HG03378 (cell line): ENCODE data around the gene SYT3.
"Not testable (repeated sequence)": the region's sequence is repeated elsewhere in the genome, so short reads cannot be mapped to it uniquely, and the experiment has no call there.

Experiments
- ATAC-seq: cut with Tn5 transposase; IDR thresholded peaks from one replicate; pipeline ENCODE4 v1.9.1; 2021; ENCODE audit warnings: mild to moderate bottlenecking, moderate library complexity; ENCODE audit not compliant: unreplicated experiment

The SYT3 gene

GRCh38 chr19:50604264-50605073 is 35.2 kb downstream of the SYT3 start:
- ATAC-seq = not testable (repeated sequence)

DNA sequence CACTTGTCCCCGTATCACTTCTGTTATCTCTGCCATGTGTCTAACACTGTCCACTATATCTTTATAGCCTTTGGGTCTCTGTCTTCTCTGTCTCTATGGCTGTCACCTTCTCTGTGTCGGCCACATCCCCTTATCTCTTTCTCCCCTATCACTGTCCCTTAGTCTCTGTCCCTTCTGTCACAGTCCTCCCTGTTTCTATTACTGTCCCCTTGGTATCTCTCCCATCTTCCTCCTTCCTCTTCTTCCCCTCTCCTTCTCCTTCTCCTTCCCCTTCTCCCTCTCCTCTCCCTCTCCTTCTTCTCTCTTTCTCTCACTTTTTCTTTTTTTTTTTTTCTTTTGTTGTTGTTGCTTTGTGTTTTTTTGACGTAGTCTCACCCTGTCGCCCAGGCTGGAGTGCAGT is 36.7 kb downstream of the SYT3 start:
- no peak for ATAC-seq

DNA sequence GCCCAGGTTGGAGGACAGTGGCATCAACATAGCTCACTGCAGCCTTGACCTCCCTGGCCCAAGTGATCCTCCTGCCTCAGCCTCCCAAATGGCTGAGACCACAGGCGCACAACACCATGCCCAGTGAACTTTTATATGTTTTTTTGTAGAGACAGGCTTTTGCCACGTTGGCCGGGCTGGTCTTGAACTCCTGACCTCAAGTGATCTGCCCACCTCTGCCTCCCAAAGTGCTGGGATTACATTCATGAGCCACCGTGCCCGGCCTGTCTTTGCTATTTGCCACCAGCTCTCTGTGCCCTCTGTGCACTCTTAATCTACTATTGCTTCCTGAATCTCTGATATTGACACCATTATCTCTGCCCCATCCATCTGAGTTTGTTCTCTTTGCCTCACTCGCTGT is 37.2 kb downstream of the SYT3 start:
- ATAC-seq = no peak

DNA sequence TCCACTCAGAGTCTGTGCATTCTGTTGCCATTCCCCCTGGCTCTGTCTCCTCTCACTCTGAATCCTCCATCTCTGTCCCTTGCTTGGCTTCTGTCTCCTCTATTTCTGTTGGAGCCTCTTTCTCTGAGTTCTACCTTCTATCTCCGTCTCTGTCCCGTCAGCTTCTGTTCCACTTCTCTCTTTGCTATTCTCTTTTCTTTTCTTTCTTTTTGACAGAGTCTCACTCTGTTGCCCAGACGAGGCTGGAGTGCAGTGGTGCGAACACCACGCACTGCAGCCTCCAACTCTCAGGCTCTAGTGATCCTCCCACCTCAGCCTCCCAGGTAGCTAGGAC is 37.6 kb downstream of the SYT3 start:
- no peak for ATAC-seq

GRCh38 chr19:50601407-50602088 is 38.1 kb downstream of the SYT3 start:
- no peak for ATAC-seq

GRCh38 chr19:50599427-50599826 is 40.3 kb downstream of the SYT3 start:
- ATAC-seq = no peak

GRCh38 chr19:50590191-50590590 is 49.5 kb downstream of the SYT3 start:
- no peak for ATAC-seq

DNA sequence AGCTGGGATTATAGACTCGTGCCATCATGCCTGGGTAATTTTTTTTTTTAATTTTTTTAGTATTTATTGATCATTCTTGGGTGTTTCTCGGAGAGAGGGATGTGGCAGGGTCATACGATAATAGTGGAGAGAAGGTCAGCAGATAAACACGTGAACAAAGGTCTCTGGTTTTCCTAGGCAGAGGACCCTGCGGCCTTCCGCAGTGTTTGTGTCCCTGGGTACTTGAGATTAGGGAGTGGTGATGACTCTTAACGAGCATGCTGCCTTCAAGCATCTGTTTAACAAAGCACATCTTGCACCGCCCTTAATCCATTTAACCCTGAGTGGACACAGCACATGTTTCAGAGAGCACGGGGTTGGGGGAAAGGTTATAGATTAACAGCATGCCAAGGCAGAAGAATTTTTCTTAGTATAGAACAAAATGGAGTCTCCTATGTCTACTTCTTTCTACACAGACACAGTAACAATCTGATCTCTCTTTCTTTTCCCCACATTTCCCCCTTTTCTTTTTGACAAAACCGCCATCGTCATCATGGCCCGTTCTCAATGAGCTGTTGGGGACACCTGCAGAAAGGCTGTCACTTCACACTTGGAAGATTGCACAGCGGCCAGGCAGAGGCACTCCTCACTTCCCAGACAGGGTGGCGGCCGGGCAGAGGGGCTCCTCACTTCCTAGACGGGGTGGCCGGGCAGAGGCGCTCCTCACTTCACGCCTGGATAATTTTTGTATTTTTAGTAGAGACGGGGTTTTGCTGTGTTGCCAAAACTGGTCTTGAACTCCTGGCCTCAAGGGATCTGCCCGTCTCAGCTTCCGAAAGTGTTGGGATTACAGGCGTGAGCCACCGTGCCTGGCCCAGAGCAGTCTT is 57.7 kb downstream of the SYT3 start:
- not testable (repeated sequence) for ATAC-seq

GRCh38 chr19:50580970-50581634 is 58.6 kb downstream of the SYT3 start:
- no peak for ATAC-seq

- ATAC-seq = no peak
Measured at GRCh38 chr19:50580240-50580639, 59.4 kb downstream of the SYT3 start.

GRCh38 chr19:50576769-50577168 is 62.9 kb downstream of the SYT3 start:
- ATAC-seq = not testable (repeated sequence)

DNA sequence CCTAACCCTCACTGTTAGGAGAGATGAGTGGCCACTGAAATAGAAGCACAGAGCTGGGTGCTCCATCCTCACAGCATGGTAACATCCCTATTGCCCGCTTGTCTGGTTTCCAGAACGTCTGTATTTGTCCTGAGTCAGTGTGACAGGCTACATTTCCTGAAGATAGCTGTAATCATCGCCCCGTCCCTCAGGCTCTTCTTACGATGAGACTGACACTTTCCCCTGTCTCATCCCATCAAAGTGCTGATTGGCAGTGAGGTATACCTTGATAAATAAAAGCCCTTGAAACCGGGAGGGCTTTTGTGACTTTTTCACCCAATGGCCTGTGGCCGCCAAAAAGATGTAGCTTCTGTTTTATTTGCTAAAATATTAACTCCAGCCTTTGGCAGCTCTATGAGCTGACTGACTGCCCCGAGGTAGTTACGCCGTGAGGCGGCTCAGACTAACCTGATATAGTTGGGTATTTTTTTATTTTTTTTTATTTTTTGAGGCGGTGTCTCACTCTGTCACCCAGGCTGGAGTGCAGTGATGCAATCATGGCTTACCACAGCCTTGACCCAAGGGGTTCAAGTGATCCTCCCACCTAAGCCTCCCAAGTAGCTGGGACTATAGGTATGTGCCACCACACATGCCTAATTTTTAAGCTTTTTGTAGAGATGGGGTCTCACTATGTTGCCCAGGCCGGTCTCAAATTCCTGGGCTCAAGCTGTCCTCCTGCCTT is 65.8 kb downstream of the SYT3 start:
- no peak for ATAC-seq
